Measurements from ENCODE around the gene CARD19. TPM values are rescaled to one million over a fixed set of nuclear protein-coding genes. Genes with fewer than 3 reads are reported as not detected.

The CARD19 gene
- total RNA-seq, 1 donor from 2014 or later, result 49.1 TPM

DNA sequence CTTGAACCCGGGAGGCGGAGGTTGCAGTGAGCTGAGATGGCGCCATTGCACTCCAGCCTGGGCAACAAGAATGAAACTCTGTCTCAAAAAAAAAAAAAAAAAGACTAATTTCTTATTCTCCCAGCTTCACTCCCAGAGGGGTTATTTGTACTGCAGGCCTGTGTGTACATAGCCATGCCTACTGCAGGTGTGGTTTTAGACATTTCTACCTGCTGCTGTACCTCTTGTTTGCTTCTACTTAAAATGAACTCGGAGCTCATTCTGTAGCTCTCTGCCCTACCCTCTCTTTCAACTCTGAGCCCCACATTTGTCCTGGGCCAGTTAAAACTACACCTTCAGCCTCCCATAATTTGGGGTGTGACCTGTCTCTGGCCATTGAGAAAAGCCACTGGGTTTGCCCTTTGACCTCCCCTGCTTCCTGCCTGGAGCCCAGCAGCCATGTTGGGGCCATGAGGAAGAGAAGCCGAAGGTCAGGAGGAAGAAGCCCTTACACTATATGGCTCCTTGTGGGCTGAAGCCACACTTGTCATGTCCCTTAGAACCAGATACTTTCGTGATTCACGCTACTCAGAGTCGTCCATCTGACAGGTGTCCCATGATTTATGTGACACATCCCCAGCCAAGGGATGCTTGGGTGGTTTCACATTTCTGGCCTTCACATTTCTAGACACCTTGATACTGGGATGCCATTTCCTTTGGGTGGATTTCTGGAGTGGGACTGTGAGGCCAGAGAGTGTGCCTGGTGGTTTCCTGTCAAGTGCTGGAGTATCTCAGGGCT is 9.4 kb upstream of the CARD19 start:
- intact Hi-C loops (cut with micrococcal nuclease), result no loop called here

DNA sequence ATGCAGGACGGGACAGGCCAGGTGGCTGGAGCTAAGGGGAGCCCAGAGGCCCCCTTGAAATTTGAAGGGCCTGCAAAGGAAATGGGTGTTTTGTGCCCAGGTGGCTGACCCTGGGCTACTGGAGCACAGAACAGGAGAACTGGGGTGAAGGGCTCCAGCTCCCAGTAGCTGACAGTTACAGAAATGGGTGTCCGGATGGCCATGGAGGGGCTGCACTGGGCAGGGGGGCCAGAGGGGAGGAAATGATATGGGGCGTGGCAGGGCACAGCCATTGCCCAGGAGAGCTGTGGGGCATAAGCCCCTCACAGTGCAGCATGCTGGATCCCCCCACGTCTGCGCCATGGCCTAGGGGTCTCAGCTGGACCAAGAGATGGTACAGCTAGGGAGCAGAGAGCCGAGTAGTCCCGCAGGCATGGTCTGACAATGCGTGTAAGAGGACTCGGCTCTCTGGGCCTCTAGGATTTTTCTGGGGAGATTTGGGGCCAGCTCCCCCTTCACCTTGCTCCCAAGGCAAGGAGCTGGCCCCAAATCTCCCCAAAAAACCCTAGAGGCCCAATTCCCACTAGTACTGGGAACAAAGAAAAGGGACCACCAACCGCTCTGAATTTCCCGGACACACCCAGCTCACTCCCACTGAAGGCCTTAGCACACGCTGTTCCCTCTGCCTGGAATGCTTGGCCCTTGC is 7.9 kb upstream of the CARD19 start:
- intact Hi-C loops (cut with micrococcal nuclease), result no loop called here

DNA sequence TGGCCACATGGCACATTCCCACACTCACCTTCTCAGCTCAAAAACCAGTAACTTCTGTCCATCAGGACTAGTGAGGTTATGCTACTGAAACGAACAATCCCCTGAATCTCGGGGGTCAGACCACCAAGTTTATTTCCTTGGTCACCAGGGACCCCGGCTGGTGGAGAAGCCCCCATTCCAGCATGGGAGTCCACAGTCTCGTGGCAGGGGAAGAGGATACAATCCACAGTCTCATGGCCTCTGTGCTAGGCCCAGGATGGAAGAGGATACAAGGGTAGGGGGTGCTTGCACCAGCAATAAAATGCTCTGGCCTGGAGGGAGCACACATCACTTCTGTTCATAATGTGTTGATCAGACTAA is 7.4 kb upstream of the CARD19 start:
- intact Hi-C loops (cut with micrococcal nuclease), result no loop called here

DNA sequence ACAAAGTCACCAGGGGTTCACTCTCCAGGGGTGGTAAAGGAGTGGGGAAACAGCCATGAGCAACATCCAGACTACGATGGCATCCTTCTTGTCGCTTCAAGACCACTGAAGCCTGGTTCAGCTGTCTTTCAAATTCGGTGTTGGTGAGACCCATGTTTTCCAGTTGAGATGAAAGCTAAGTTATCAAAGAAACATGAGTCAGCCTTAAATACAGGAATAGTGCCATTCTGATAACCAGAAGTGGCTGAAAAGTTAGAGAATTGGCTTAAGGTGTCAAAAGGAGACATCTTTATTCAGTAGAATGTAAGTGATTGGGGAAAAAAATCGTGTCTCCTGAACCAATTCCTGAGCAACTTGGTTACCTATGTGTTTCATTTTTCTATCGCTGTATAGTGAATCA is 7.0 kb upstream of the CARD19 start:
- intact Hi-C loops (cut with micrococcal nuclease), result no loop called here

DNA sequence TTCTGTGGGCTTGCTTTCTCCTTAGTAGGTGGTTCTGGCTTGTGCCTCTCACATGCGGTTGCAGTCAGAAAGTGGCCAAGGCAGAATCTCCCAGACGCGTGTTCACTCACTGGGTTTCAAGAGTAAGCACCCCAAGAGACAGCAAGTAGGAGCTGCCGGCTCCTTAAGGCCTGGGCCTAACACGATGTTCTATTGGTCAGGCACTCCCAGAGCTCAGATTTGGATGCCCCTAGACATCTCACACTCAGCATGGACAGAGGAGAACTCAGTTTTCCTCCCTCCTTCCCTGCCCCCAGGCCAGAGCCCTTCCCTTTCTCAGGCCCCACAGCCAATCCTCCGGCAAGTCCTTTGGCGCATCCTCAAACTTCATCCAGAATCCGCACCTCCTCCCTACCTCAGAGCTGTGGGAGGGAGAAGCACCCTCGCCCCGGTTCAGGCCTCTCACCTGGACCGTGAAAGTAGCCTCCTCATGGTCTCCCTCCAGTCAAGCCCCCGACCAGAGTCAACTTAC is 6.5 kb upstream of the CARD19 start:
- intact Hi-C loops (cut with micrococcal nuclease), result no loop called here

DNA sequence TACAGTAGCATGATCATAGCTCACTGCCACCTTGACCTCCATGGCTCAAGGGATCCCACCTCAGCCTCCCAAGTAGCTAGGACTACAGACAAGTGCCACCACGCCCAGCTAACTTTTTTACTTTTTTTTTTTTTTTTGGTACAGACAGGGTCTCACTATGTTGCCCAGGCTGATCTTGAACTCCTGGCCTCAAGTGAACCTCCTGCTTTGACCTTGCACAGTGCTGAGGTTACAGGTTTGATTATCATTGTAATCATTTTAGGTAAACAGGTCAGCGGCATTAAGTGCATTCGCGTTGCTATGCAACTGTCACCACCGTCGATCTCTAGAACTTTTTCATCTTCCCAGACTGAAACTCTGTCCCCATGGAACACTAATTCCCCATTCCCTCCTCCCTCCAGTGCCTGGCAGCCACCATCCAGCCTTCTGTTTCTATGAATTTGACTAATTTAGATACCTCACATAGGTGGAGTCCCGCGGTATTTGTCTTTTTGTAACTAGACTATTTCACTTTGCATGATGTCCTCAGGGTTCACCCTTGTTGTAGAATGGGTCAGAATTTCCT is 5.8 kb upstream of the CARD19 start:
- intact Hi-C loops (cut with micrococcal nuclease), result no loop called here

DNA sequence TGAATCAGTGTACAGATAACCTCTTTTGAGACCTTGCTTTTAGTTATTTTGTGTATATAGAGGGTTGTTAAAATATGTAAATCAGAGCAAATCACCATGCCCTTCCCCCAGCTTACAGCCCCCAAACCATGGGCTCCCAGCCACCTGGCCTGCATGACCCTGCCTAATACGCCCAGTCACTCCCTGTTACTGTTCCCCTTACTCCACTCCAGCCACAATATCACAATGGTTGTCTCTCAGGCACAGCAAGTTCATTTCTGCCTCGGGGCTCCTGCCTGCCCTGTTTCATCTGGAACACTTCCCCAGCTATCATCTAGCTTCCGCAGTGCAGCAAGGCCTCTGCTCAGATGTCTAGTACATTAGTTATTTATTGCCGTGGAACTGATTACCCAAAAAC is 5.0 kb upstream of the CARD19 start:
- intact Hi-C loops (cut with micrococcal nuclease), result no loop called here

DNA sequence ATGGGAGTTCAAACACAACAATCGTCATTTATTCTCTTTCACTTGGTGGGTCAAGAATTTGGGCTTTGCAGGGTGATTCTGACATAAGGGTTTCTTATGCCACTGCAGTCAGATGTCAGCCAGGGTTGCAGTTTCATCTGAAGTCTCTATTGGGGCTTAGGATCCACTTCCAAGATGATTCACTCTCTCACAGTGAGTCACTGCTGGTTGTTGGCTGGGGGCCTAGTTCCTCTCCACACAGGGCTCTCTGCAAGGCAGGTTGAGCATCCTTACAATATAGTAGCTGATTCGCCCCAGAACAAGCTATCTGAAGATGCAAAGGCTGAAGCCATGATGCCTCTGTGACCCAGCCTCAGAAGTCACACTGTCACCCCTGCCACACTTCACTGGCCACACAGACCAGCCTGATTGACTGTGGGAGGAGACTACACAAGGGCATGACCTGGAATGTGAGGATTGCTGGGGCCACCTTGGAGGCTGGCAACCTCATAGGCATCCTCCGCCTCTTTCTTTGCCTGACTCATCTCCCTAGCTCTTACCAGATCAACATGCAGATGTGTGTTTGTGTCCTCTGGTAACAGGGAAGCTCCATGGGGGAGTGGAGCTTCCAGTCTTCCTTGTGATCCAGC is 4.5 kb upstream of the CARD19 start:
- intact Hi-C loops (cut with micrococcal nuclease), result no loop called here

DNA sequence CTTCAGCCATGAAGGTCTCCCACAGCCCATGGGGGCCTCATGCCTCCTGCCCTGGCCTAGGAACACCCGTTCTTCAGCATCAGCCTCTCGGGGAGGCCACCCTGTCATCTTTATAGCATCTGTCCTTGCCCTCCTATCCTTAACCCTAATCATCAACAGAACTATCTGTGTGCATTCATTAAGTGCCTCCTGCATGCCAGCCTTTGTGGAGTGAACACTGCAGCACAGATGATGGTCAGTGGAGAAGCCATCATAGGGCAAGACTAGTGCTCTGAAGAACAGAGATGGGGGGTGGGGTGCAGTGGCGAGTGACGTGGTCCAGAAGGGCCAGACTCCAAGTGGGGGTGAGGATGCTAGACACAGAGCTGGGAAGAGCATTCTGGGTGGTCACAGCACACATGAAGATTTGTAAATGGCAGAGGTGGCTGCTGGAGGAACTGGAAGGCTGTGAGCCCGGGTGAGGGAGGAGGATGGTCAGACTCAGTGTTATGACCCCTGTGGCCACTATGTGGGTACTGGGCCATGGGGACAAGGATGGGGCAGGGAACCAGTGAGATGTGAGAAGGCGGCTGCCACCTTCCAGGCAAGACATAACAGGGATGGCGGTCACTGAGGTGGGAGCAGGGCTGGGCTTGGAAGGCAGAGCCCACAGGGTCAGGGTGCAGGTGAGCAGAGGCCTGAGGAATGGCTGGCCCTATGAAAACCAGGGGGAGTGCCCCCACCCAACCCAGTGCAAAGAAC is 3.6 kb upstream of the CARD19 start:
- intact Hi-C loops (cut with micrococcal nuclease), result no loop called here

DNA sequence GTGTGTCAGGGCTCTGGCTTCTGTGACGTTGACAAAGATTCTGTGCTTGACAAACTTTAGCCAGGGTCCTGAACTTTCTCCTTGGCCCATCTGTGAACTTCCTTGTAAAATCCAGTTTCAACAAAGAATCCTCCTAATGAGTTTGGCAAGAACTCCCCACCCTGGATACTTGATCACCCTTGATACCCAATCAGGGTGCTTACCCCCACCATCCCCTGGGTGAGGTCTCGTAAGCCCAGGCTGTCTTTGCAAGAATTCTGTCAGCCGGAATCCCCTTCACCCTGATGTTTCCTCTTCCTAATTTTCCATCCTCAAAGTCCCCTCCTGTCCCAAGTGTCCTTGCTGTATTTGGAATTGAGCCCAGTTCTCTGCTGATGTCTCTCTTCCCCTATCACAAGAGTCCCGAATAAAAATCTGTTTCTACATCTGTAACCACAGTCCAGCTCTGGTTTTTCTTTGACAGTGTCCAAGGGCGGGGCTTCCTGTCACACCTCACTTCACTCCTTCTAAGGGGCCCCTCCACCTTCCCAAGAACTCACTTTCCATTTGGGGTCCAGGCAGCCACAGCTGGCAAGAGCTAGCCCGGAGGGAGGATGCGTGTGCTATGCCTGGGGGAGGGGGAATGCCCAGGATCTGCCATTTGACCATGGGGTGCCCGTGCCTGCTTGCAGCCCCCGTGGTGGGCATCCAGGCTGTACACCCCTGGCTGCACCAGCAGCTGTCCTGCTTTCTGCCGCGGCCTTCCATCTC is 2.7 kb upstream of the CARD19 start:
- intact Hi-C loops (cut with micrococcal nuclease), result no loop called here

DNA sequence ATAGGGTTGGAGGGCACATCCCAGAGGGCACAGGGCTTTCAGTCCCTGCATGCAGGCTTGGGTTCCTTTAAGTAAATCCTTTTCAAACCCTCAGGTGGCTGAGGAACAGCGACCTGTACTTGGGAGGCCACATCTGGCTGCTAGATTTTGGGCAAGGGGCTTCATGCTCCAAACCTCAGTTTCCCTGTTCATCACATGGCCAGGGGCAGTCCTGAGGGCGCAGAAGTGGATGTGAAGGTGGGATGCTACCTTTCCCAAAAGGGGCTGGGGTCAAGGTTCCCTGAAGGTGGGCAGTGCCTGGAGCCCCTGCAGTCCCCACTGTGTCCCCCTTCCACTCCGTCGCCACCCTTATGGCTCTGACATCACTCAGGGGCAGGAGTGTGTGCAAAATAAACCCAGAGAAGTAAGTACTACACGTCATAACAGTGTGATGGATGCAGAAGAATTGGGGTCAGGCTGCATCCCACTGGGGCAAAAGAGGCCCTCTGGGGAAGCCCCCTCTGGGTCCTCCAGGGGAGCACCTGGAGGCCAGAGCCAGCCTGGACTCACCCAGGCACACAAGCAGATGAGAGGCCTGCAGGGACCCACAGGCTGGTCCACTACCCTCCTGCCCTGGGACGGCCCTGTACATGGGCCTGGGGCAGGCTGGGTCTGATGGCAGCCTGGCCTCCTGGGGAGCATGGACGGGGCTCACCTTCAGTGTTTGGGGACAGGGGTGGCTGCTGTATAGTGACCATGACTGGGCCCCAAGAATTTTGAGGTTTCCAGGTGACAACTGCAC is 1.9 kb upstream of the CARD19 start:
- intact Hi-C loops (cut with micrococcal nuclease), result loop anchor here (2.0 kb wide), 2 partner anchors 65 to 215 kb away; partner anchors contain the start of gene ZNF484

DNA sequence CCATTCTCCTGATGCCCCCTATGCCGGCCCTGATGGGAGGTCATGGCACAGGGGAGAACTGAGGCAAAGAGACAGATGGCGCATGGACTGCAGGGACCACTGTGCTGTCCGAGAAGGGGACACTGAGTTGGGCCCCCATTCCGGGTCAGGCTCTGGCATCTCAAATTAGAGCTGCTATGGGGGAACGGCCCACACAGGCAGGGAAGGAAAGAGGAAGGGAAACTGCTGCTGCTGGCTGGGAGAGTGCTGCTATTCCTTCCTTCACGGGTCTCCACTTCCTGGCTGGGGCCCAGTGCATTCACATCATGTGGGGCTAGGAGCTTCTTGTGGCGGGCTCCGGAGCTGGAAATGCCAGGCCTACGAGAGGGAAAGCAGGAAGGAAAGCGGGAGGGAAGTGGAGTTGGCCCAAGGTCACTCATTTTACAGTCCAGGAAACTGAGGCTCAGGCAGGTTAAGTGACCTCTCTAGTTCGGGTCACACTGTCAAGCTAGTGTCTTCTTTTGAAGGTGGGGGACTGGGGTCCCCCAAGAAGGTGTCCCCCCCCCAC is 1.3 kb upstream of the CARD19 start:
- intact Hi-C loops (cut with micrococcal nuclease), result loop anchor here (1.0 to 2.0 kb wide), 7 partner anchors 11 to 329 kb away; partner anchors contain the start of genes NINJ1 and ZNF484

DNA sequence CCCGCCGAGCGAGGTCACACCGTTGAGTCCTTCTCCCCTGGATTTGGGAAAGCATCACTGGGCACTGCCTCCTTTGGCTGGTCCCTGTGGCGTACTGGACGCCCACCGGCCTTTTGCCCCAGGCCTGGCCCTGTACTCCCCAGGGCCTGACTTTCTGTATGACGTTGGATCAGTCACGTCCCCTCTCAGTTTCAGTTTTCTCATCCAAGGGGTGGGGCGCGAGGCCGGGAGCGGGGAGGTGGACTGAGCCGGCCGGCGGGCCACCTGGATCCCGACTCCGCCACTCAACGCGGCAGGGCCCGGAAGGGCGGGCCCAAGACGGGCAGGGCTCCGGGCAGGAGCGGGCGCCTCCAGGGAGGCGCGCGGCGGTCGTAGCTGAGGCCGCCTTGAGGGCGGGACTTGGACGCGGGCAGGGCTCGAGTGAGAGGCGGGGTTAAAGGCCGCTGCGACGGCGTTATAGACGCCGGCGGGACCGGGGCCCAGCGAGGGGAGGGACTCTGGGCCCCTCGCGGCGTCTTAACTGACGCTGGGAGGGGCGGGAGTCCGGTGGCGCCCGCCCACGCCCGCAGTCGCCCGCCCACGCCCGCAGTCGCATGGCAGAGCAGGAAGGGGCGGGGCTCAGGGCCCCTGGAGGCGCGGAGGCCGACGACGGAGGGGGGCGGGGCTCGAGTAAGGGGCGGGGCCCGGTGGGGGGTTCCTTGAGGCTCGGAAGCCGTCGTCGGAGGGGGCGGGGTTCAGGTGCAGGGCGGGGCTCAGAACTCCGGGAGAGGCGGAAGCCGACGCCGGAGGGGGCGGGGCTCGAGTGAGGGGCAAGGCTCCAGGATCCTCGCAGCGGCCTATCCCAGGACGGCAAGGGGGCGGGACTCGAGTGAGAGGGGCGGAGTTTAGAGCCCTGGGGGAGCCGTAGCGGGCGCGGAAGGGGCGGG is 549 bp upstream of the CARD19 start:
- intact Hi-C loops (cut with micrococcal nuclease), result loop anchor here (1.0 to 2.0 kb wide), 11 partner anchors 12 to 471 kb away; partner anchors contain the start of genes FAM120AOS, IPPK, NINJ1 and SUSD3

DNA sequence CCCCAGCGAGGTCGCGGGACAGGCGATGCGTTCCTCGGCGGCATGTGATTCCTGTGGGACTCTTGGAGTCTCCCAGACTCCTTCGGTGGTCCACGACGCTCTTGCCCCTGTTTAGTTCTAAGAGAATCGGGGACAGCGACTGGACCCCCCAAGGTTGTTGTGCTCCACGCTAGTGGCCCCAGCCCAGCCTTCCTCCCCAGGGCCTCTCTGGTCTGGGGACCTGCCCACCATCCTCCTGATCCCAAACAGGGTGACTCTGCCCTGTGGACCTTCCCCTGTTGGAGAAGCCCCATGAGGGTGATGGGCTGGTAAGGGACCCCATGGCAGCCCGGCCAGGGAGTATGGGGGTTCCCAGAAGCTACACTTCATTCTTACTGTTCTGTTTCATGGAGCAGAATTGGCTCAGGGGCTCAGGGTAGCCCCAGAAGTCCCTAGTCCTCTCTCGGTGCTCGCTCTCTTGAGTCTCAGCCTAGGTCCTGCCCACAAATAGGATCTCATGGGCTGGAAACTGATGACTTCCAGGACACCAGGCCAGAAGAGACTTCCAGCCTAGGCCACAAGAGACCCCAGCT is 880 bp downstream of the CARD19 start:
- intact Hi-C loops (cut with micrococcal nuclease), result loop anchor here (1.0 to 2.0 kb wide), 4 partner anchors 39 to 470 kb away; partner anchors contain the start of genes FAM120AOS, IPPK and SUSD3

DNA sequence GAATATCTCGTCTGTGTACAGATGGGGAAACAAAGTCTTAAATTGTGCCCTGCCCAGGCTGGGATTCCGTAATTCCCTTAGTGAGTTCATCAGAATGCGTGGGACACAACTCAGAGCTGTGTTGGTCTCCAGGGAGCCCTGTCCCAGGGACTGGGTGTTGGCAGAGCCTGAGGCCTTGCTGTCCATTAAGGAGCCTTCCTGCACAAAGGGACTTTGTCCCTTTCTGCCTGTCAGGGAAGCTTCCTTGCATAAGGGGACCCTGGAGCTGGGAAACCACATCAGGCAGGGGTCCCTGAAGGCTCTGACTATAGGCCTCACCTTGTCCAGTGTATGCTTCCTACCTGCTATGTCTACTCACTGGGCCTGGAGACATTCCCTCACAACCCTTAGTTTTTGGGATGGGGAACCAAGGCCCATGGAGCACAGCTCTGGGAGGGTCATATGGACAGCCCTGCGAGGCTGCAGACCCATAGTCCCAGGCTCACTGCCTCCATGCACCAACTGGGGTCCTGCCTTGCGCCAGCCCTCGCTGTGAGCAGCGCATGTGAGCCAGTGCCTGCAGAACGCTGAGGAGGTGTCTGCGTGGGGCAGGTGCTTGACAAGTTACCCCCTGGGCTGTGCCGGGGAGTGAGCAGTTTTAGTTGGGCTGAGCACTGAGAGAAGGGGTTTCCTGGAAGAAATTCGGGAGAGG is 1.6 kb downstream of the CARD19 start:
- intact Hi-C loops (cut with micrococcal nuclease), result loop anchor here (2.0 kb wide), 2 partner anchors 355 to 469 kb away; partner anchors contain the start of gene FAM120AOS

DNA sequence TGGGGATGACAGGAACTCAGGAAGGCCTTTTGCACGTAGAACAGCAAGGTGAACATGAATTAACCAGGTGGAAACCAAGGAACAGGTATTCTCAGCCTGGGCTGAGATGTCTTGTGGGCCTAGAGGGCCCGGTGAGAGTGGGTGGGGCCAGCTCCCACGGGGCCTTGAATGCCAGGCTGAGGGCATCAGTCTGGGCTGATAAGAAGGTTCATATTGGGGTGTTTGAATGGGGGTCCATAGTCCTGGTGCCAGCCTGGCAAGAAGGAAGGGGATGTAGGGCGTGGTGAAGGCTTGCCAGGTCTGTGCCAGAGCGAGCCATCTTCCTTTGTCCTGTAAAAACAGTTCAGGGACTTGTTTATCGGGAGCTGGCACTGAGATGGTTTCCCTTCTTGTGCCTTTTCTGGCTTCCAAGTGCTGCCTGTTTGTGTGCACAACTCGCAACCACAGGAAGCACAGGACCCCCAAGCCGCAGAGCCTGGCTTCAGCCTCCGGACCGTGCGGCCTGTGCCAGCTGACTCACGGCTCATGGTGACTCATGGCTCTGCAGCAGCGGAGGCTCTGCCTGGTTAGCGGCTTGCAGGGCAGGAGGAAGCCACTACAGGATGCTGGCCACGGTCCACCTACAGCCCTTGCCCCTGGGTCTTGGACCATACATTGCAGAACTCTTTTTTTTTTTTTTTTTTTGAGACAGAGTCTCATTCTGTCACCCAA is 2.4 kb downstream of the CARD19 start:
- intact Hi-C loops (cut with micrococcal nuclease), result no loop called here

Data from T-helper 2 cell treated with Interferon-gamma antibody and Interleukin-4, amounts not matched to agents 100 ng/mL and 5 ng/mL, for 36 hours (primary cell).